ENCODE data around the gene KCNH1. TPM values are rescaled to one million over a fixed set of nuclear protein-coding genes. Genes with fewer than 3 reads are reported as not detected.
A peak's percentile ranks its signal among the peaks of the same experiment; 100 is the strongest.

The KCNH1 gene
- total and polyA plus RNA-seq, 2 experiments from 2014 or later, result 0.28 TPM; not detected in 1

DNA sequence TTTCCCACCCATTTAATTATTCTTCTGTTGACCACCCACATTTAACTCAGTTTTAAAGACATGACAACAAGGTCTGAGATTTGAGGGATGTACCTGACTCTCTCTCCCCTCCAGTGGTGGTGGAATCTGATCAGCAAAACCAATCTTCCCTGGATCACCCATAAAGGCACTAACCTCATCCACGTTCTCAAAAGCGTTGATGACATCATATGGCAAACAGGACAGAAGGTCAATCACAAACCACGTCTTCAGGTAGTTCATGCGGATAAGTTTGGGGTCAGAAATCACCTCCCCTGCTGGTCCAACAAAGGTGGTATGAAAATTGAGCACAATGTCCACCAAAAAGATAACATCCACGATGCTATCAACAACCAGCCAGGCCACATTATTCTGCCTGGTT lies 115.3 kb downstream of the KCNH1 start (continued):
- TF ChIP-seq, protein P1, sequence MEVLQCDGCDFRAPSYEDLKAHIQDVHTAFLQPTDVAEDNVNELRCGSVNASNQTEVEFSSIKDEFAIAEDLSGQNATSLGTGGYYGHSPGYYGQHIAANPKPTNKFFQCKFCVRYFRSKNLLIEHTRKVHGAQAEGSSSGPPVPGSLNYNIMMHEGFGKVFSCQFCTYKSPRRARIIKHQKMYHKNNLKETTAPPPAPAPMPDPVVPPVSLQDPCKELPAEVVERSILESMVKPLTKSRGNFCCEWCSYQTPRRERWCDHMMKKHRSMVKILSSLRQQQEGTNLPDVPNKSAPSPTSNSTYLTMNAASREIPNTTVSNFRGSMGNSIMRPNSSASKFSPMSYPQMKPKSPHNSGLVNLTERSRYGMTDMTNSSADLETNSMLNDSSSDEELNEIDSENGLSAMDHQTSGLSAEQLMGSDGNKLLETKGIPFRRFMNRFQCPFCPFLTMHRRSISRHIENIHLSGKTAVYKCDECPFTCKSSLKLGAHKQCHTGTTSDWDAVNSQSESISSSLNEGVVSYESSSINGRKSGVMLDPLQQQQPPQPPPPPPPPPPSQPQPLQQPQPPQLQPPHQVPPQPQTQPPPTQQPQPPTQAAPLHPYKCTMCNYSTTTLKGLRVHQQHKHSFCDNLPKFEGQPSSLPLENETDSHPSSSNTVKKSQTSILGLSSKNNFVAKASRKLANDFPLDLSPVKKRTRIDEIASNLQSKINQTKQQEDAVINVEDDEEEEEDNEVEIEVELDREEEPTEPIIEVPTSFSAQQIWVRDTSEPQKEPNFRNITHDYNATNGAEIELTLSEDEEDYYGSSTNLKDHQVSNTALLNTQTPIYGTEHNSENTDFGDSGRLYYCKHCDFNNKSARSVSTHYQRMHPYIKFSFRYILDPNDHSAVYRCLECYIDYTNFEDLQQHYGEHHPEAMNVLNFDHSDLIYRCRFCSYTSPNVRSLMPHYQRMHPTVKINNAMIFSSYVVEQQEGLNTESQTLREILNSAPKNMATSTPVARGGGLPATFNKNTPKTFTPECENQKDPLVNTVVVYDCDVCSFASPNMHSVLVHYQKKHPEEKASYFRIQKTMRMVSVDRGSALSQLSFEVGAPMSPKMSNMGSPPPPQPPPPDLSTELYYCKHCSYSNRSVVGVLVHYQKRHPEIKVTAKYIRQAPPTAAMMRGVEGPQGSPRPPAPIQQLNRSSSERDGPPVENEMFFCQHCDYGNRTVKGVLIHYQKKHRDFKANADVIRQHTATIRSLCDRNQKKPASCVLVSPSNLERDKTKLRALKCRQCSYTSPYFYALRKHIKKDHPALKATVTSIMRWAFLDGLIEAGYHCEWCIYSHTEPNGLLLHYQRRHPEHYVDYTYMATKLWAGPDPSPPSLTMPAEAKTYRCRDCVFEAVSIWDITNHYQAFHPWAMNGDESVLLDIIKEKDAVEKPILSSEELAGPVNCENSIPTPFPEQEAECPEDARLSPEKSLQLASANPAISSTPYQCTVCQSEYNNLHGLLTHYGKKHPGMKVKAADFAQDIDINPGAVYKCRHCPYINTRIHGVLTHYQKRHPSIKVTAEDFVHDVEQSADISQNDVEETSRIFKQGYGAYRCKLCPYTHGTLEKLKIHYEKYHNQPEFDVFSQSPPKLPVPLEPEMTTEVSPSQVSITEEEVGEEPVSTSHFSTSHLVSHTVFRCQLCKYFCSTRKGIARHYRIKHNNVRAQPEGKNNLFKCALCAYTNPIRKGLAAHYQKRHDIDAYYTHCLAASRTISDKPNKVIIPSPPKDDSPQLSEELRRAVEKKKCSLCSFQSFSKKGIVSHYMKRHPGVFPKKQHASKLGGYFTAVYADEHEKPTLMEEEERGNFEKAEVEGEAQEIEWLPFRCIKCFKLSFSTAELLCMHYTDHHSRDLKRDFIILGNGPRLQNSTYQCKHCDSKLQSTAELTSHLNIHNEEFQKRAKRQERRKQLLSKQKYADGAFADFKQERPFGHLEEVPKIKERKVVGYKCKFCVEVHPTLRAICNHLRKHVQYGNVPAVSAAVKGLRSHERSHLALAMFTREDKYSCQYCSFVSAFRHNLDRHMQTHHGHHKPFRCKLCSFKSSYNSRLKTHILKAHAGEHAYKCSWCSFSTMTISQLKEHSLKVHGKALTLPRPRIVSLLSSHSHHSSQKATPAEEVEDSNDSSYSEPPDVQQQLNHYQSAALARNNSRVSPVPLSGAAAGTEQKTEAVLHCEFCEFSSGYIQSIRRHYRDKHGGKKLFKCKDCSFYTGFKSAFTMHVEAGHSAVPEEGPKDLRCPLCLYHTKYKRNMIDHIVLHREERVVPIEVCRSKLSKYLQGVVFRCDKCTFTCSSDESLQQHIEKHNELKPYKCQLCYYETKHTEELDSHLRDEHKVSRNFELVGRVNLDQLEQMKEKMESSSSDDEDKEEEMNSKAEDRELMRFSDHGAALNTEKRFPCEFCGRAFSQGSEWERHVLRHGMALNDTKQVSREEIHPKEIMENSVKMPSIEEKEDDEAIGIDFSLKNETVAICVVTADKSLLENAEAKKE (CRISPR knock-in tag; IDR thresholded peaks at IDR 0.05), result no peak
- no peak for TF ChIP-seq NANOG (IDR thresholded peaks at IDR 0.05; ENCODE audit: borderline replicate concordance)
- no peak for TF ChIP-seq JUNB (IDR thresholded peaks at IDR 0.05; ENCODE audit: unreplicated experiment)
- TF ChIP-seq EZH2phosphoT487 (IDR thresholded peaks at IDR 0.05; ENCODE audit: unreplicated experiment), result no peak
- TF ChIP-seq, protein P2, sequence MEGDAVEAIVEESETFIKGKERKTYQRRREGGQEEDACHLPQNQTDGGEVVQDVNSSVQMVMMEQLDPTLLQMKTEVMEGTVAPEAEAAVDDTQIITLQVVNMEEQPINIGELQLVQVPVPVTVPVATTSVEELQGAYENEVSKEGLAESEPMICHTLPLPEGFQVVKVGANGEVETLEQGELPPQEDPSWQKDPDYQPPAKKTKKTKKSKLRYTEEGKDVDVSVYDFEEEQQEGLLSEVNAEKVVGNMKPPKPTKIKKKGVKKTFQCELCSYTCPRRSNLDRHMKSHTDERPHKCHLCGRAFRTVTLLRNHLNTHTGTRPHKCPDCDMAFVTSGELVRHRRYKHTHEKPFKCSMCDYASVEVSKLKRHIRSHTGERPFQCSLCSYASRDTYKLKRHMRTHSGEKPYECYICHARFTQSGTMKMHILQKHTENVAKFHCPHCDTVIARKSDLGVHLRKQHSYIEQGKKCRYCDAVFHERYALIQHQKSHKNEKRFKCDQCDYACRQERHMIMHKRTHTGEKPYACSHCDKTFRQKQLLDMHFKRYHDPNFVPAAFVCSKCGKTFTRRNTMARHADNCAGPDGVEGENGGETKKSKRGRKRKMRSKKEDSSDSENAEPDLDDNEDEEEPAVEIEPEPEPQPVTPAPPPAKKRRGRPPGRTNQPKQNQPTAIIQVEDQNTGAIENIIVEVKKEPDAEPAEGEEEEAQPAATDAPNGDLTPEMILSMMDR (conservative IDR thresholded peaks at IDR 0.05; ENCODE audit: low read depth in 2 of 2), result no peak

DNA sequence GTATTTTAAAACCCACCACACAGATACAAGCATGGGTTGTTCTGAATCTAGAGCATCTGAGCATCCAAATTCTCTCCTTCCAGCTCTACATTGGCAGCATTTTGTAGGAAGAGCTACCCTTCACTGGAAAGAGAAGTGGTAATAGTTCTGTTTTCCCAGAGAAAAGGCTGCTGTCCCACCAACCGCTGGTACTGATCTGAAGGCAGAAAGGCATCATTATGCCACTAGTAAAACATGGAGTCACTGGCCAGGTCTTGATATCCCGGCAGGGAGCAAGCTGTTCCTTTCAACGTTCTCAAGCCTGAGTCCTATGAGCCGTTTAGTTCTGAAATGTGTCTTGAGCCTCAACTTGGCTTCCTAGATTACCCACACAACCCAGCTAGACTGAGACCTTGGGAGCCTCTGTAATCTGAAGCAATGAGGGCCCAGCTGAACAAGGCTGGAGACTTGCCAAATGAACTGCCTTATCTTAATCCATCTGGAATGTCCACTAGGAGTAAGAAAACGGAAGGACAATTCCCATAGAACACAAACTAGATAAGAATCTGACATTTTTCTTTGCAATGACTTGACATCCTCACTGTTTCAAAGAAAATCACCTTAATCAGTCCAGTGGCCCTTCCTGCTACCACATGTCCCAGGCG lies 116.8 kb downstream of the KCNH1 start:
- H3K27ac Mint-ChIP-seq, result no peak overlapping the region
- no peak for ATAC-seq
- H3K27ac ChIP-seq (ENCODE audit: low read depth), result no peak overlapping the region
- H3F3A ChIP-seq (replicated peaks; ENCODE audit: low read depth), result no peaks in the 10 kb centered on the region
- no peaks in the 10 kb centered on the region for H3K9me2 ChIP-seq (ENCODE audit: insufficient read depth)
- H2AFZ ChIP-seq, result no peak overlapping the region
- no peaks in the 10 kb centered on the region for H3K27me3 Mint-ChIP-seq (ENCODE audit: insufficient read depth, low read depth, poor library complexity)
- DNase-seq (ENCODE audit: low spot score), result no peak
- no peak for TF ChIP-seq ZNF114 (CRISPR knock-in tag; IDR thresholded peaks at IDR 0.05)
- TF ChIP-seq, protein P3, sequence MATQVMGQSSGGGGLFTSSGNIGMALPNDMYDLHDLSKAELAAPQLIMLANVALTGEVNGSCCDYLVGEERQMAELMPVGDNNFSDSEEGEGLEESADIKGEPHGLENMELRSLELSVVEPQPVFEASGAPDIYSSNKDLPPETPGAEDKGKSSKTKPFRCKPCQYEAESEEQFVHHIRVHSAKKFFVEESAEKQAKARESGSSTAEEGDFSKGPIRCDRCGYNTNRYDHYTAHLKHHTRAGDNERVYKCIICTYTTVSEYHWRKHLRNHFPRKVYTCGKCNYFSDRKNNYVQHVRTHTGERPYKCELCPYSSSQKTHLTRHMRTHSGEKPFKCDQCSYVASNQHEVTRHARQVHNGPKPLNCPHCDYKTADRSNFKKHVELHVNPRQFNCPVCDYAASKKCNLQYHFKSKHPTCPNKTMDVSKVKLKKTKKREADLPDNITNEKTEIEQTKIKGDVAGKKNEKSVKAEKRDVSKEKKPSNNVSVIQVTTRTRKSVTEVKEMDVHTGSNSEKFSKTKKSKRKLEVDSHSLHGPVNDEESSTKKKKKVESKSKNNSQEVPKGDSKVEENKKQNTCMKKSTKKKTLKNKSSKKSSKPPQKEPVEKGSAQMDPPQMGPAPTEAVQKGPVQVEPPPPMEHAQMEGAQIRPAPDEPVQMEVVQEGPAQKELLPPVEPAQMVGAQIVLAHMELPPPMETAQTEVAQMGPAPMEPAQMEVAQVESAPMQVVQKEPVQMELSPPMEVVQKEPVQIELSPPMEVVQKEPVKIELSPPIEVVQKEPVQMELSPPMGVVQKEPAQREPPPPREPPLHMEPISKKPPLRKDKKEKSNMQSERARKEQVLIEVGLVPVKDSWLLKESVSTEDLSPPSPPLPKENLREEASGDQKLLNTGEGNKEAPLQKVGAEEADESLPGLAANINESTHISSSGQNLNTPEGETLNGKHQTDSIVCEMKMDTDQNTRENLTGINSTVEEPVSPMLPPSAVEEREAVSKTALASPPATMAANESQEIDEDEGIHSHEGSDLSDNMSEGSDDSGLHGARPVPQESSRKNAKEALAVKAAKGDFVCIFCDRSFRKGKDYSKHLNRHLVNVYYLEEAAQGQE (IDR thresholded peaks at IDR 0.05; ENCODE audit: unreplicated experiment), result peak; percentile 47
- H4K20me1 ChIP-seq (replicated peaks; ENCODE audit: insufficient read depth), result no peaks in the 10 kb centered on the region
- 0 out of 3 replicates have a peak, but pooled peaks cover under 1% of the 10 kb centered on the region for H3K9me3 Mint-ChIP-seq
- H3K79me2 ChIP-seq (replicated peaks; ENCODE audit: insufficient read depth), result no peaks in the 10 kb centered on the region
- H3K4me3 Mint-ChIP-seq, result no peak overlapping the region
- no peaks in the 10 kb centered on the region for H3K27me3 ChIP-seq (ENCODE audit: insufficient read depth)
- H3K4me1 Mint-ChIP-seq, result no peaks in the 10 kb centered on the region
- H3K4me3 ChIP-seq, result no peak overlapping the region
- no peak overlapping the region for H3K4me2 ChIP-seq
- no peaks in the 10 kb centered on the region for H3K4me1 ChIP-seq (ENCODE audit: insufficient read depth)
- no peaks in the 10 kb centered on the region for H3K36me3 Mint-ChIP-seq (ENCODE audit: low read depth)
- no peaks in the 10 kb centered on the region for H3K36me3 ChIP-seq (ENCODE audit: insufficient read depth)

Data from GM23338 (cell line).